ENCODE data around the gene CSTF3.

- TF ChIP-seq CTCF (conservative IDR thresholded peaks at IDR 0.05) (no peak), ZFX (IDR thresholded peaks at IDR 0.05) (no peak)
Measured at GRCh38 chr11:33132510-33132909, 28.8 kb downstream of the CSTF3 start.

Data from C4-2B (cell line).